GM21723 (cell line): Measurements from ENCODE around the gene SUPT5H.
"Not testable (repeated sequence)": the region's sequence is repeated elsewhere in the genome, so short reads cannot be mapped to it uniquely, and the experiment has no call there.

Source experiments
- ATAC-seq: cut with Tn5 transposase; IDR thresholded peaks from one replicate; pipeline ENCODE4 v1.9.1; 2021; ENCODE audit warnings: mild to moderate bottlenecking, moderate library complexity; ENCODE audit not compliant: unreplicated experiment

Gene SUPT5H

DNA sequence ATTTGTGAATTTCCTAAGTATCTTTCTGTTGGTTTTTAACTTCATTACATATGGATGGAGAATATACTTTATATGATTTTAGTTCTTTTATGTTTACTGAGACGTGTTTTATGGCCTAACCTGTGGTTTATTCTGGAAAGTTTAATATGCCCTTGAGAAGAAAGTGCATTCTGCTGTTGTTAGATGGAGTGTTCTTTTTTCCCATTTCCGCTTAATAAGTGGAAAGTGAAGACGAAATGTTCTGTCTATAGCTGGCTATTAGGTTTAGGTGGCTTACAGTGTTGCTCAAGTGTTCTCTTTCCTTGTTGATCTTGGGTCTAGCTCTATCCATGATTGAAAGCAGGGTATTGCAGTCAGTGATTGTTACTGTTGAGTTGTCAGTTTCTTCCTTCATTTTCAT lies 18.0 kb downstream of the SUPT5H start:
- ATAC-seq: no peak

DNA sequence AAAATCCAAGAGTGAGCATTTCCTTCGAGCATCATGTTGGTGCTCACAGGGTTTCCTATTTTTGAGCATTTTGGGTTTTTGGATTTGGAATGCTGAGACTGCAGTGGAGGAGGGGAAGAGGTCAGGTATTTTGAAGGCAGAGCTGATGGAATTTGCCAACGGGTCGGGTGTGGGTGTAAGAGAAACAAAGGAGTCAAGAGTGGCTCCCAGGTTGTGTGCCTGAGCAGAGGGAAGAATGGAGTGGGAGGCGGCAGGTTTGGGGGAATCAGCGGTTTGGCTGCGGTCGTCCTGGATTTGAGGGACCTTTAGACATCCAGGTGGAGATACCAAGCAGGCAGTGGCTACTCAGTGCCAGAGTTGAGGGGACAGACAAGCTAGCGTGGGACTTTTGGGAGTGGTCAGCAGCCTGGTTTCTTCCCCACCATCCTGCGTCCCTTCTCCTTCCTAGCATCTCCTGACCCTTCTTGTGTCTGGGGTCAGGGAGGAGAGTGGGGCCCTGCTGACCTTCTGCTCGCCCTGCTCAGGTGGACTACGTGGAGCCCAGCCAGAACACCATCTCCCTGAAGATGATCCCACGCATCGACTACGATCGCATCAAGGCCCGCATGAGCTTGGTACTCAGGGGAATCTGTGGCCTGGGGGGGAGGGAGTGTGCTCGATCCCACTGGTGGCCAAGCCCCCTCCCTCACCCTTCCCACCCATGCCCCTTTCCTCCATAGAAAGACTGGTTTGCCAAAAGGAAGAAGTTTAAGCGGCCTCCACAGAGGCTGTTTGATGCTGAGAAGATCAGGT lies 20.8 kb downstream of the SUPT5H start:
- ATAC-seq: no peak

DNA sequence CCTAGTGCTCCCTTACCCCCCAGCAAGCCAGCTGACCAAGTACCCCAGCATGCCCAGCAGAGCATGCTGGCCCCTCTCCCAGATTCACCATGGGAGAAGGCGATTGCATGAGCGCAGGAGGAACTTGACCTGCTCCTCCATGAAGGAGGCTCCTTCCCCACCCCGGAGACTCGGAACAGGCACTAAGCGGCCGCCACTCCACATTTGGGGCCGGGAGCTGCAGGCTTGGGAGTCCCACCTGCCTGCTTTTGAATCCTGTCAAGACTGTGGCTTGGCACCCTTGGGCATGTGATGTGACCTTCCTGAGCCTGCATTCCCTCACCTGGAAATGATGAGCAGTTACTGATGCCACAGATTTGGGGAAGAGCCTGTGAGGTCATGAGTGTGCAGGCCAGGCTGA lies 22.6 kb downstream of the SUPT5H start:
- no peak for ATAC-seq

DNA sequence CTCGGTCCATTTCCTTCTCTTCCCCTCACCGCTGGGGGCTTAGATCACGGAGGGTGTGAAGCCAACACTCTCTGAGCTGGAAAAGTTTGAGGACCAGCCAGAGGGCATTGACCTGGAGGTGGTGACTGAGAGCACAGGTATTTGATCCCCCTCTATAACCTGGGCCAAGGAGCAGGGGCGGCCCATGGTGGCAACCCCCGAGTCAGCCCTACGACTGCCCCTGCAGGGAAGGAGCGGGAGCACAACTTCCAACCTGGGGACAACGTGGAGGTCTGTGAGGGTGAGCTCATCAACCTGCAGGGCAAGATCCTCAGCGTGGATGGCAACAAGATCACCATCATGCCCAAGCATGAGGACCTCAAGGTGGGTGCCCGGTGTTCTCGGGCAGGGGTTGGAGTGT lies 23.7 kb downstream of the SUPT5H start:
- no peak for ATAC-seq

DNA sequence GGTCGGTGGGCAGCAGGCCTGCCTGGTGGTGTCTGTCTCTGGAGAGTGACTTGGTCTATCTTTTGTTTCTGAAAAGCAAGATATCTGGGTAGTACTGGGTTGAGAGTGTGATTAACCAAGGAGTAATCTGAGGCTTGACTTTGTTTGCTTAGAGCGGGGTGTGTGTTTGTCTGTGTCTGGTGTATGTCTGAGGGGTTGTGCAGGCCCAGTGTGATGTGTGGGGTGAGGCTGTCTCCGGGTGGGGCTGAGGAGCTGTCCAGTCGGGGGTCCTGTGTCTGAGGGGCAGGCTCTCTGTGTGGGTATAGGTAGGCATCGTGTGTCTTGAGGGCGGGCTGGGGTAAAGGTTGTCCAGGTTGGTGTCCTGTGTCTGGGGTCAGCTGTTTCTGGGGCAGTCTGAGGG lies 24.2 kb downstream of the SUPT5H start:
- ATAC-seq: no peak

DNA sequence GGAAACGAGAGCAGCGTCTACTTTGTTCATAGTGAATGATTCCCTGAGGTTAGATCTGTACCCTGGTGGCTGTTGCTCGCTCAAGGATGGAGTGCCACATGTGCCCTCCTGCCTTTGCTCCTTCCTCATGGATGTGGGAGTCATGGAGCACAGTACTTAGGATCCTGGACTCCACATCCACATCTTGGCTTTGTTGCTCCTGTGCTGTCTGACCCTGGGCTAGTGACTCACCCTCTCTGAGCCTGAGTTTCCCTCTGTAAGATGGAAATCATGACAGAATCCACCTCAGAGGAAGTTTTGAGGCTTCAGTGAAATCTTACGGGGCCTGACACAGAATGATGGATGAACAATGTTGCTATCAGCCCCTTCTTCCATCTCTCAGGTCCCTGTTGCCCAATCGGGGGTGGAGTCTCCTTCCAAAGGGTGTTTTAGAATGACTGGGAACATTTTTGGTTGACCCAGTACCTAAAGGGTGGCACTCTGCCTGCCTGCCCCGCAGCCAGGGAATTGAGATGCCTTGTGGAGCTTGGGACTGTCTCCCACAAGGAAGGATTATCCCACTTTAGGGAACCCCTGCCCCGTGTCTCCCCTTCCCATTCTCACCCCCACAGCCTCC lies 25.4 kb downstream of the SUPT5H start:
- ATAC-seq: no peak

DNA sequence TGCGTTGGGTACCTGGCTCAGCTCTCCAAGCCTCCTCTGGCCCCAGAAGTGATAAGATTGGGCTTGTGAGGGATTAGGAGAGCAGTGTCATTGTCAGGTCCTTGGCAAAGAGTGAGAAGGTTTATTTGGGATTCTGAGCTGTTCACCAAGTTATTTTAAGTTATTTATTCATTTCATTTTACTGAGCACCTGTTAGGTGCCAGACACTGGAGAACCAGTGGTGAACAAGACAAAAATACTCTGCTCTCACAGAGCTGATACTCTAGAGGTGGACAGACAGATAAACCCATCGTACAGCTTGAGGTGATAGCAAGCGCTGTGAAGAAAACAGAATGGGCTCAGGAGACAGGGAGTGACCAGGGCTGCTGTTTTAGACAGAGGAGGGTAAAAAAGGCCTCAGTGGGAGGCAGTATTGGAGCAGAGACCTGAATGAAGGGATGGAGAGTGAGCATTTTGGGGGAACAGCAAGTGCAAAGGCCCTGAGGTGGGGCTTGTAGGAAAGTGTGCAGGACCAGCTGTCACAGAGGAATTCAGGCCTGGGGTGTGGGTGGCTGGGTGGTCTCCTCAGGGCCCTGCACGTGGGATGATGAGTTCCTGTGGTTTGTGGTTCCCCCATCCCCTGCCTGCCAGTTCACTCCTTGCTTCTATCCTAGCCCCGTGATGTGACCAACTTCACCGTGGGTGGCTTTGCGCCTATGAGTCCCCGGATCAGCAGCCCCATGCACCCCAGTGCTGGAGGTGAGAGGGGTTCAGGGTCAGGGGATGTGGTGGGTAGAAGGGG lies 26.6 kb downstream of the SUPT5H start:
- no peak for ATAC-seq

DNA sequence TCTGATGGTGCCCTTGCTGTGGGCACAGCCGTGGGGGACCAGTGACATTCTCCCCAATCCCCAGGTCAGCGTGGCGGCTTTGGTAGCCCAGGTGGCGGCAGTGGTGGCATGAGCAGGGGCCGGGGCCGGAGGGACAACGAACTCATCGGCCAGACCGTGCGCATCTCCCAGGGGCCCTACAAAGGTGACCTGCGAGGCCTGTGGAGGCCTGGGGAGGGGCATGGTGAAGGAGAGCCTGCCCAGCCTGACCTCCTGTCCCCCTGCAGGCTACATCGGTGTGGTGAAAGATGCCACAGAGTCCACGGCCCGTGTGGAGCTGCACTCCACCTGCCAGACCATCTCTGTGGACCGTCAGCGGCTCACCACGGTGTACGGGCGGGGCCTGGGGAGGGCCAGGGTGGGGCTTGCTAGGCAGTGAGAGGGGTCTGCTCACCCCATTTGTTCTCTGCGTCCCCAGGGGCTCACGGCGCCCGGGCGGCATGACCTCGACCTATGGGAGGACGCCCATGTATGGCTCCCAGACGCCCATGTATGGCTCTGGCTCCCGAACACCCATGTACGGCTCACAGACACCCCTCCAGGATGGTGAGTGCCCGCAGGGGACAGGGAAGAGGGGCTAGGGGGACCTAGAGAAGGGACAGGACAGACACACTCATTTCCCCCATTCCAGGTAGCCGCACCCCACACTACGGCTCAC lies 27.5 kb downstream of the SUPT5H start:
- no peak for ATAC-seq

DNA sequence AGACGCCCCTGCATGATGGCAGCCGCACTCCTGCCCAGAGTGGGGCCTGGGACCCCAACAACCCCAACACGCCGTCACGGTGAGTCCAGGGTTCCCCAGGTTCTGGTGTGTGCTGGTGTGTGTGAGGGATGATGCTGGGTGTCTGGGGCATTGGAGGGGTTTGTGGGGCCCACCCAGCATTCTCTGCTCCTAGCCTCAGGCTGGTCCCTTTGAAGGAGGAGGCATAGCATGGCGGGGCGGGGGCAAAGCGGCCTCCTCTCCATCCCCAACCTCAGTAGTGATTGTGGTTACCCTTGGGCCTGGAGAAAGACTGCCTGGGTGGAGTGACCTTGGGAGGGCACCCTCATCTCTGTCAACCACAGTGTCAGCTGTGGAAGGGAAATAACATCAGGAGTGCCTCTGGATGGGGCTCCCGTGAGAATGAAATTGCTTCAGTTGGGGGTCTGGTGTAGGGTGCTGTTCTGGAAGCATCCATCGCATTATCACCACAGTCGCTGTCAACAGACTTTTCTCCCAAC lies 28.1 kb downstream of the SUPT5H start:
- ATAC-seq: no peak

DNA sequence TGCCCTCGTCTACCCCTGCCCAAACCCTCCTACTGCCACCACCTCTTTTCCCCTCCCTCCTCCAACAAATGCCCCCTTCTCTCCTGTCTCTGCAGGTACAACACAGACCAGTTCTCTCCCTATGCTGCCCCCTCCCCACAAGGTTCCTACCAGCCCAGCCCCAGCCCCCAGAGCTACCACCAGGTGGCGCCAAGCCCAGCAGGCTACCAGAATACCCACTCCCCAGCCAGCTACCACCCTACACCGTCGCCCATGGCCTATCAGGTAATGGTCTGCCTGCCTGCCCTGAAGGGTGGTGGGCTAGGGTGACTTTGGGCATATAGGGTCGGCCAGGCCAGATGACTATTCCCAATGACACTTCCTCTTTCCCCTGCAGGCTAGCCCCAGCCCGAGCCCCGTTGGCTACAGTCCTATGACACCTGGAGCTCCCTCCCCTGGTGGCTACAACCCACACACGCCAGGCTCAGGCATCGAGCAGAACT lies 28.8 kb downstream of the SUPT5H start:
- ATAC-seq: no peak

DNA sequence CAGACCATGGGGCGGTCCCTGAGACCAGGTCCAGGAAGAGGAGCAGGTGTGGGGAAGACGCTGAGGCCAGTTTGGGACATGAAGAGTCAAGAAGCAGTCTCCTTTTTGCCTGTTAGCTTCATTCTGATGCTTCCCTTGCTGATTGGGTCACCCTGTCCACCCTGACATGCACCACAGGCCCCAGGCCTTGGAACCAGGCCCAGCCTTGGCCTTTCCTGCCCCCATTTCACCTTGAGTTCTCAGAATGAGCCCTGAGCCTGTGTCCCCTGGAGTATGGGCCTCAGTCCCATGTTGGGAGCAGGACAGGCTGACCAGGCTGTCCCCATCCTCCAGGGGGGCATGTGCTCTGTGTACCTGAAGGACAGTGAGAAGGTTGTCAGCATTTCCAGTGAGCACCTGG lies 30.4 kb downstream of the SUPT5H start:
- no peak for ATAC-seq

DNA sequence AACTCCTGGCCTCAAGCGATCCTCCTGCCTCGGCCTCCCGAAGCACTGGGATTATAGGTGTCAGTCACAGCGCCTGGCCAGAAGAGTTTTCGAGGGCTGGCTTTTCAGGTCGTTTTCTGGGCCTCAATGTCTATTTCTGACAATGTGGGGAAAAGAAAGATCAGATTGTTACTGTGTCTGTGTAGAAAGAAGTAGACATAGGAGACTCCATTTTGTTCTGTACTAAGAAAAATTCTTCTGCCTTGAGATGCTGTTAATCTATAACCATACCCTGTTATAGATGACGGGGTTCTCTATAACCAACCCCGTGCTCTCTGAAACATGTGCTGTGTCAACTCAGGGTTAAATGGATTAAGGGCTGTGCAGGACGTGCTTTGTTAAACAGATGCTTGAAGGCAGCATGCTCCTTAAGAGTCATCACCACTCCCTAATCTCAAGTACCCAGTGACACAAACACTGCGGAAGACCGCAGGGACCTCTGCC lies 34.0 kb downstream of the SUPT5H start:
- not testable (repeated sequence) for ATAC-seq

DNA sequence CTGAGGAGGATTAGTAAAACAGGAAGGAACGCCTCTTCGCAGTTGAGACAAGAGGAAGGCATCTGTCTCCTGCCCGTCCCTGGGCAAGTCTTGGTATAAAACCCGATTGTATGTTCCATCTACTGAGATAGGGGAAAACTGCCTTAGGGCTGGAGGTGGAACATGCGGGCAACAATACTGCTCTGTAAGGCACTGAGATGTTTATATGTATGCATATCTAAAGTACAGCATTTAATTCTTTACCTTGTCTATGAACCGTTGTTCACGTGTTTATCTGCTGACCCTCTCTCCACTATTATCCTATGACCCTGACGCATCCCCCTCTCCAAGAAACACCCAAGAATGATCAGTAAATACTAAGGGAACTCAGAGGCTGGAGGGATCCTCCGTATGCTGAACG lies 34.5 kb downstream of the SUPT5H start:
- ATAC-seq: no peak

DNA sequence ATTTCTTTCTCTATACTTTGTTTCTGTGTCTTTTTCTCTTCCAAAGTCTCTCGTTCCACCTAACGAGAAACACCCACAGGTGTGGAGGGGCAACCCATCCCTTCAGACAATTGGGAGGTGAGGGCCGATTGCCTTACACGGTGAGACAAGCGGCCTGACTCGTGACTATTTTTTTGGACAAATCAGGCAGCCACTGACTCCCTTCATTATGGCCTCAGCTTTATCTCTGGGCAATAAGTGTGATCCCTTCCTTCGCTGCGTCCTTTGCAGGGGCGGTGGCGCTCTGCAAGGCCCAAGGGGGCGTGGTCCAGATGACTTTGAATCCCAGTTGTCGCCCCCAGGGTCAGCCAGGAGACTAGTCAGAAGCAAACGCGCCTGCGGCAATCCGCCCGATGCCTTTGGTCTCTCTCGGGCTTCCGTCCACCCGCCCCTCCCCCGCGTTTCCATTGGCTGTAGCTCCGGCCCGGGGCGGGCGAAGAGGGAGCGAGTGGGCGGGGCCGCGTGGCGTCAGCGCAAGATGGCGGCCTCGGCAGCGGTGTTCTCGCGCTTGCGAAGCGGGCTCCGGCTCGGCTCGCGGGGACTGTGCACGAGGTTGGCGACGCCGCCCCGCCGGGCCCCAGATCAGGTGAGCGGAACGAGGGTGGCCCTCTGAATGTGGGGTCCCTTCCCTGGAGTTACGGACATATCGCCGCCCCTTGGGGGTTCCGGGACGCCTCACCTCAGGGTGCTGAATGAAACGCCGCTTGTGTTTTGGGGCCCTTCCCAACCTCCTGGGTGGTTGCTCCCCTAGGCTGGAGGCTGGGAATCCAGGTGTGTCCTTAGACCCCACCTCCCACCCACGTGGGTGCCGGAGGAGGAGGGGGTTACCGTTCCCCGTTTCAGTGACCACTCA lies 35.2 kb downstream of the SUPT5H start, which contains the start of gene TIMM50:
Gene TIMM50 (plus strand): TSS at position 502 of the 892 bp plus-strand sequence. CDS start 16 bp downstream, at position 518.
- ATAC-seq: peak; percentile 88

DNA sequence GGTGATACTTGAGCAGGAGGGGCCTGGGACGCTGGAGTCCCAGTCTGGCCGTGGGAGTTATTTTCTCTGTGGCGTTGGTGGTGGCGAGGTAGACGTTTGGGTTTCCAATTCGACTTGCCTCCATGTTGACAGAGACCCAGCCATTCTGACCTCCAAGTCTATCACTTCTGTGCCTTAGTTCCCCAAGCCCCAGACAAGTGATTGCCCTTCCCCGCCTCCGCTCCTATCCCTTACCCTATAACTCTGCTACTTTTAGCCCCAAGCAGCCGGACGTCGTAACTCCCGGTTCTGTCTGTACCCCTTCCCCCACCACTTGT lies 35.8 kb downstream of the SUPT5H start:
- no peak for ATAC-seq

DNA sequence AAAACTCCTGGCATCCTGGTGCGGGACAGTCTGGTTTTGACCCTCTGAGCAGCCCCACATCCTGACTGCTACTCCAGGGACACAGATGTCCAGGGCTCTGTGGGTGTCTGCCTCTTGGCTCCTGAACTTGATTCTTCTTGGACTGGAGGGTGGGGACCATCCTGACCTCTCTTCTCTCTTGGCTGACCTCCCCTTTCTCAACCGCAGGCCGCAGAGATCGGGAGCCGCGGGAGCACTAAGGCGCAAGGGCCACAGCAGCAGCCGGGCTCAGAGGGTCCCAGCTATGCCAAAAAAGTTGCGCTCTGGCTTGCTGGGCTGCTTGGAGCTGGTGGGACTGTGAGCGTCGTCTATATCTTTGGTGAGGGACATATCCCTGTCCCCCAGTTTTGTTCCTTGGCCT lies 36.3 kb downstream of the SUPT5H start:
- no peak for ATAC-seq

DNA sequence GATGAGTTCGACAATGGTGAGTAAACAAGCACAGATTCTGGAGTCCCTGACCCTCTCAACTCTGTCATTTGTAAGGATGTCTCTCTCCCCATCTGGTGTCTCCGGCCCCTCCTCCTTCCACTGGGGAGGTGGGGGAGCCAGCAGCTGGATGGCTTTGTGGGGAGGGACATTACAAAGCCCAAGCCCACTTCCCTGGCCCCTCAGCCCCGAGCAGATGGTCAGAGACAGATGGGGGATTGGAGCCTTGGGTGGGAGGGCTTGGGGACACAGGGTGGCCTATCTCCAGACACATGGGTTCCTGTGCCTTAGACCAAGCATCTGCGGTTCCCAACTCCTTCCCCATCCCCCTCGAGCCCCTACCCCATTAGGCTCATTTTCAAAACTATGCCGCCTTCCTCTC lies 37.8 kb downstream of the SUPT5H start:
- no peak for ATAC-seq

DNA sequence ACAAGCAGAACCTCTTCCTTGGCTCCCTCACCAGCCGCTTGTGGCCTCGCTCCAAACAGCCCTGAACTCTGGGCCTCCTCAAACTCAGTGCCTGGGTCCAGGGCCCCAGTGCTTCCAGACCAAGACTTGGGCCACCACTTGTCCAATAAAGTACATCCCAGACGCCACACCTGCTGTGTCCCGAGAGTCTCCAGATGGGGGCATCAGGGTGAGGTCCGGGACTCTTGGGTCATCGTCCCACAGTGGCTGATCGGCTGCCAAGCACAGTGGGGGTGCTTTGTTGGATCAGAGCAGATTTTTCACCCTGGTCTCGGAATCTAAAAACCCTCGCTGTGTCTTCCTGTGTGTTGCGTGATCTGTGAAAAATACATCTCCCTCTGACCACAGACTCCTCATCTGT lies 44.4 kb downstream of the SUPT5H start:
- no peak for ATAC-seq

DNA sequence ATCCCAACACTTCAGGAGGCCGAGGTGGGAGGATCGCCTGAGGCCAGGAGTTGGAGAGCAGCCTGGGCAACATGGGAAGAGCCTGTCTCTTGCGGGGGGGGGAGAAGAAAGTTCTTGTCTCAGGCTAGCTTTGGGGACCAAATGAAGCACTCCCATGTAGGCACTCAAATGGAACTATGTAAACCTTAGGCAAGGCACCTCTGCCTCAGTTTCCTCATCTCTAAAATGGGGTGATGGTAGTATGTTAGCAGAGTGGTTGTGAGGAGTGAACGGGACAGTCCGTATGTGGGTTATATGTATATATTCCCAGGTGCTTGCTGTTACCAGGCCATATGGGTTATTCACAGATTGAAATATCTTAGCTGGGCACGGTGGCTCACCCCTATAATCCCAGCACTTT lies 46.8 kb downstream of the SUPT5H start:
- ATAC-seq: no peak

DNA sequence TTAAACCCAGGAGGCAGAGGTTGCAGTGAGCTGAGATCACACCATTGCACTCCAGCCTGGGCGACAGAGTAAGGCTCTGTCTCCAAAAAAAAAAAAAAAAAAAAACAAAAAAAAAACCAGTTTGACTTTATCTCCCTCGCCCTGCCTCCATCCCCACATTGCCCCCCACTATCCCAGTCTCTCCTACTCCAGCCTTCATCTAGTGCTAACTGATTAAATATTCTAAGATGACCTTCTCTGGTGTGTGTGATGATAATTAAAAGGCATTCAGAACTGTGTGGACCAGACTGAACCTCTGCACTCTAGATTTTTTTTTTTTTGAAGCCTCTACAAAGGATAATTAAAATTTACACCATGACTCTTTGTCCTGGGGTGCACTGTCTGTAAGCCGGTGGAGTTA lies 47.4 kb downstream of the SUPT5H start:
- no peak for ATAC-seq
